Medulla oblongata (tissue), 1 donor: Measurements from ENCODE around the gene PYDC2.
A peak's percentile ranks its signal among the peaks of the same experiment; 100 is the strongest.
"Not testable (repeated sequence)": the region's sequence is repeated elsewhere in the genome, so short reads cannot be mapped to it uniquely, and the experiment has no call there.

Experiments
- DNase-seq: peaks from one replicate; pipeline ENCODE4 v3.0.0-alpha.2; 2015; ENCODE audit errors: extremely low spot score

The PYDC2 gene

DNA sequence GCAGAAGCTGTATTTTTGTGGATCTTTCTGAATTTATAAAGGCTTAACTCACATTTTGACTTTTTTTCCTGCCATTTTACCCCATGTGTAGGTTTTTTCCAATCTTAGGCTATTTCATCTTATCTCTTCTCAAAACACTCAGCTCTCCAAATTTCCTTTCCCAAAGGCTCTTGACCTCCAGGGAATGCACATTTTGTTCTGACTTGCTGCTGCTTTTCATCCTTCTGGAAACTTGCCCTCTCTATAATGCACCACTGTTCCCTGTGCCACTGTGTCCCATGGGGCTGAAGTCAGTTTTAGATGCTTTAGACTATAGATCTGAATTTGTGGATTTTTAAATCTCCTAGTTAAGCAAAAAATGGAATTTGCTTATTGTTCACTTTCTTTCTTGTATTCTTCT, 9.1 kb downstream of the PYDC2 start:
- no peak for DNase-seq

DNA sequence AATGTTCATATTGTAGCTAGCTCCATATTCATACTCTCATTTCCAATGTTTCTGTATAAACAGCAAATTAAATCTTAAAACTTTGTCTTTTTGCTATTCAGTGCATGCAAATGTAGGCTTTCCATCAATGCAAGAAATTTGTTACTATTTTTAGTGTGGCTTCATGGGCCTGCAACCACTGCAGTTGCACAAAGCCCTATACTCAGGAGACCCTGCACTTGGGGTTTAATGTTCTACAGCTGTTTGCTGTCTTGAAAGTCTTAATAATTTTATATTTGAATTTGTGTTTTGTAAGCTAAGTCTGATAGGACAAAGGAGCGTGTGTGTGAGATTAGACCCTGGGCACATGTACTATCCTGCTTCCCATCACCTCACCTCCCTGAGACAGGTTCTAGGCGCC, 9.6 kb downstream of the PYDC2 start:
- DNase-seq: no peak

DNA sequence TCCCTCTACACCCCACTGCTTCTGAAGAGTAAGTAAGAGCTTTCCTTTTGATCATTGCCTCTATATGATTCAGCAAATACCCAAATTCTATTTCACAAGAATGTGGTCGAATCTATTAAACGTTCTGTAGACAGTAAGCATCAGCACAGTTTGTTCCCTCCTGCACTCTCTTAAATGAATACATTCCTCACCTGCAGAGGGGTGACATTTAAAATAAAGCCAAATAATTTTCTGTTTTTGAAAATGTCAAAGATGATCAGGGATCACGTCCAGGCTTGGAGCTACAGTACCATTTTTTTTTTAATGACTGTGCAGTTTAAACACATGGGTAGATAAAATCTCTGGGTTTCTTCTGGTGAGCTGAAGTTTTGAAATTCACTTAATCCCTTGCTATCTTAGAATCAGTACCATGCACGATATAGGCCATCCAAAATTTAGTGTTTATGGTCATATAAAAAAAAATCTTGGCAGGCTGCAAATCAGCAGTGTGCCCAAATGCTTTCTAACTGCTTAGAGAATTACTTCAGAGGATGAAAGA, 12.8 kb downstream of the PYDC2 start:
- DNase-seq: no peak

DNA sequence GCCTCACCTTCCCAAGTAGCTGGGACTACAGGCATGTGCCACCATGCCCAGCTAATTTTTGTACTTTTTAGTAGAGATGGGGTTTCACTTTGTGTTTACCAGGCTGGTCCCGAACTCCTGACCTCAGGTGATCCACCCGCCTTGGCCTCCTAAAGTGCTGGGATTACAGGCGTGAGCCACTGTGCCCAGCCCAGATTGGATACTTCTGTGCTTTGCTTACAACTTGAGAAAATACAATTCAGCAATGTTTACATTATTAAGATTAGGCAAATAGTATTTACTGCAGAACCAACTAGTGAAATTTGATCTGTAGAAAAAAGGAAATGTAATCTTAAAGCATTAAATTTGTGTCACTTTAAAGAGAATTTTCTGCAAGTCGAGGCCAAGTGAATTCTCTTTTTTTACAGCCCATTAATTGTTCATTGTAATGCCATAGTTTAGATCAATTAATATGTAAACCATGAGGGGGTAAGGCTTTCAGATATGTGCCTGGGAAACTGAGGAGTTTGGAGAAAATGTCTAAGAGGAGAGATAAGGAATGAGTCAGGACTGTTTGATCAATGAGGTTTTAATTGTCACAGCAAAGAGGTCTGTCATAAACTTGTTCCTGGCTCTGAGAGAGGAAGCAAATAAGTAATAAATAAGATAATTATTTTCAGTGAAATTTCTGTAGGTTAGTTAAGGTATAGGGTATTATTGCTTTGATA, 15.3 kb downstream of the PYDC2 start:
- no peak for DNase-seq

DNA sequence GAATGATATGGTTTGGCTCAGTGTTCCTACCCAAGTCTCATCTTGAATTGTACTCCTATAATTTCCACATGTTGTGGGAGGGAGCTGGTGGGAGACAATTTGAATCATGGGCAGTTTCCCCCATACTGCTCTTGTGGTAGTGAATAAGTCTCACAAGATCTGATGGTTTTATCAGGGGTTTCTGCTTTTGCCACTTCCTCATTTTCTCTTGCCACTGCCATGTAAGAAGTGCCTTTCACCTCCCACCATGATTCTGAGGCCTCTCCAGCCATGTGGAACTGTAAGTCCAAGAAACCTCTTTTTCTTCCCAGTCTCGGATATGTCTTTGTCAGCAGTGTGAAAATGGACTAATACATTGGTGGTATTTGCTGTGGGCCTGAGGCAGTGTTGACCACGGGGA, 23.0 kb downstream of the PYDC2 start:
- not testable (repeated sequence) for DNase-seq

DNA sequence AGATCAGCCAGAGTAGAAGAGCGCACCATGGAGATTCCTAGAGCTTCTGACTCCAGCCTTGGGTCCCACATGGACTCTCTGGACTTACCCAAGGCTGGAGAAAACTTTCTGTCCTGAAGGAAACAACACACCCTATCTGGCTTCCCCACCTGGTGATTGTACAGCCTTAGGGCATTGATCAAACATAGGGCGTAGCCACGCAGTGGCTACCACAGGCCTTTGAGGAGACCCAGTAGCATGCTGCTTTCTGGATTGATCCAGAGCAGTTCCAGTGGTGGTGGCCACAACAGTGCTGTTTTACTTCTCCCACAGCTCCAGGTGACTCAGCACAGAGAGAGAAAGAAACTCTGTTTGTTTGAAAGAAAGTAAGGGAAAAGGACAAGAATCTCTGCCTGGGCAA, 23.5 kb downstream of the PYDC2 start:
- no peak for DNase-seq

DNA sequence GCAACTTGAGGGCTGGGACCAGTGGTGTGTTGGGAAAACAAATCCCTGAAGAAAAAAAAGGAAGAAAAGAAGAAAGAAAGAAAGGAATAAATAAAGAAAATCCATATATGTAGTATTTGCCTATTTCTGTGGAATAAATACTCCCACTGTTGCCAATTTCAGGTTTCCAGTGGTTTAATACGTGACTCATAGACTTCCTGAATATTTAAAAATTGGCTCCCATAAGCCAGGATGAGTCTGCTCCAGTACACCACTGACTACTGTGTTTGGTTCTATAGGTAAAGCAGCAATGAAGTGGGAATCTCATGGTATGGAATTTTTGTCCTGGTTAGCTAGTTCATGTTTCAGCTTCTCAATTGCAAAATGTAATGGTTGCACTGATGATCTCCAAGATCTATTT, 31.6 kb downstream of the PYDC2 start:
- DNase-seq: no peak

DNA sequence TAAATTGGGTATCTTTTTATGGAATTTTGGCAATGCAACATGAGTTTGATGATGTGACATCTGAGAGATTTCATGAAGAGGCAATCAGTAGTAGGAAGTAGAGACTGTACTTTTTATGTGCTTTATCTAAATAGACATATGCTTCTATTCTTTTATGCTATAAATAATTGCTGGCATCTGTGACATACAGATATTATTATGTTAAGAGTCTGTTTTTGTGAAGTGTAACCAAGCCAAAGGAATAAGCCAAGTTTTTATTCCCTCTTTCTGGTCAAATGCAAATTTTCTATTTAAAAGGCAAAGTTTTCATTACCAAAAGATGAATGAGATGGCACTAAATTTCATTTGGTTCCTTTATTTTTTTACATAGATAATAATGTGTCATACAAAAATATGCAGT, 32.4 kb downstream of the PYDC2 start:
- no peak for DNase-seq

DNA sequence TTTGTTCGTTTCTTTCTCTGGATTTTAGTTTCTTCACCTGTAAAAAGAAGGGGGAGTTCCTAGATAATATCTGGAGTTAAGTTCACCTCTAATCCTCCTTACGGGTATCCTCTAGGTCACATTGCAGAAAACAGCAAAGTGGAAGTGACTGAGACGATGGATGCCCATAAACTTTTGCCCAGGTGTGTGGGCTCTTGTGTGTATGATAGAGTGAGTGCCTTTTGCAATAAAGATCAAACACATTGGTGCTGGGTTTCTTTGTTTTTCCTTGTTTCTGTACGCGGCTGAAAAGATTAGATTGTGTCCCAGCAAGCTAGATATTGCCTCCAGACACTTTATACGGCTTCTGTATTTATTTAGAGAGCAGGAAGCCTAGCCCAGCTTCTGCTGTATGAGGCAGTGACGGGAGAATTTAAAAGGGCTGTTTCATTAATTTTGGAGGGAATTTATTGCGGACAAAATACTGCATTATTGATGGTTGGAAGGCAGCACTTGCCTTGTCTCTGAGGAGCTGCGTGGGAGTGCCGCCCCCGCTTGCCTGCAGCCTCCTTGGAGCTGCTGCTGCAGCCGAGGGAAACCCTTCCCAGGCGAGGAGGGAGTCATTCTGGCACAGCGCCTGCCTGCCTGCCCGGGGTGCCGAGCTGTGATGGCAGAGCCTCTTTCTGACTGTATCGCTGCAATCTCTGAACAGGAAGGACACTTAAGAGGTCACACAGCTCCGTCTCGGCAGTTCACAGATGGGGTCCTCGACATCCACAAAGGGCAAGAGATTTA, 38.5 kb downstream of the PYDC2 start:
- peak; percentile 19 for DNase-seq

DNA sequence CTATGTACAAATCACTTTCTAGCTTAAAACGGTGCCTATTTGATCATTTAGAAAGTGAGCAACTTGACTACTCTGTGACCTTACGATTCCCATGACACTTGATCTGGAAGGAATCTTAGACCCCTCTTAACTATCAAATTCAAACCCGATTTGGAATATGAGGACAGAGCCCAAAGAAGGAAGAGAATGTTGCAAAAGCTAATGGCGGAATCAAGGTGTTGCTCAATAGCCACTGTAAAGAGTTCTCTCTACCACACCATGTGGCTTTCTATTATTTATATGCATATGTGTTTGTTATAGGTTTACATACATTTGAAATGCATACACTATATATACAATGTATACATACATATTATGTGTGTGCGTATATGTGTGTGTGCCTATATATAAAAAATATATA, 39.9 kb downstream of the PYDC2 start:
- DNase-seq: no peak

DNA sequence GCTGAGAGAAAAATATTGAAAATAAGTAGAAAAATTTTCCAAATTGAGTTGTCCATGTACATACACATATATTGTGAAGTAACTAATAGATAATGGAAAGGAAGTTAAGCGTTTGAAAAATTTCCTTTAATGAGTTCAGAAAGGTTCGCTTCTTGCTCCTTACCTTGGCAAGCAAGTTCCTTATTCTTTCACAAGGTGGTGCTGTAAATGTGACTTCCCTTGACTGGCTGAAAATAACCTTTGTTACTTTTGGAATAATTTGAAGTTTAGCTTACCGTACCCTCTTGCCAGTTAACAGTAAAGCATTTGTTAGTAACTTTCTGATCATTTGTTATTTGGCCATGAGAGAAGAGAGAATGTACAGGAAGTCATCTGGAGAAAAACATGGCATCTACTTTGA, 41.6 kb downstream of the PYDC2 start:
- no peak for DNase-seq

DNA sequence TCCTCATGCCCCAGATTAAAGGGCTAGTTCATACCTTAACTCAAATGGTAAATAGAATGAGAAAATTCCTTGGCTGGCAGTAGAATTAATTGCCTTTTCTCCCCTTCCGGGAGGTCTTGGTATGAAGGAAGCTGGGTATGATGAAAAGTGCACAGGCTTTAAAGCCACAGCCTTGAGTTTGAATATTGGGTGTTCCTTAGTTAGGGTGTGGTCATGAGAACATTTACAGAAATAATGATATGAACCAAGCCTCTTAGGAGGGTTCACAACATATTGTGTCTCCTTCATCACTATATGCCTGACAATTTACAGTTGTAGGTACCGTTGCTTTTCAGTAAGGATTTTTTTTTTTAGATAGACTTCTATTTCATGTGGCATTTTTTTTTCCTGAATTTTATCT, 48.1 kb downstream of the PYDC2 start:
- no peak for DNase-seq
